IMR-90 (cell line): ENCODE data around the gene RPS2. TPM values are rescaled to one million over a fixed set of nuclear protein-coding genes. Genes with fewer than 3 reads are reported as not detected.

Source experiments
- ATAC-seq: fragments of 200-7000 bp; cut with Tn5 transposase; 2 replicates; pipeline ENCODE4 v1.9.1; 2020; ENCODE audit warnings: low read depth, mild to moderate bottlenecking, moderate library complexity
- BruUV-seq: library from RNA; stranded (reverse); fragments of 400-500 nt; replicated peaks from 2 replicates; lab custom pipeline; 2021; lab: Mats Ljungman, UMichigan
- CTCF ChIA-PET: fragments of 300-600 bp; formaldehyde crosslinking; extraction: SDS; loops from one replicate; lab custom pipeline; 2021; ENCODE audit warnings: antibody characterized with exemption; lab: Yijun Ruan, JAX
- POLR2A ChIA-PET: fragments of 300-600 bp; sonication (Branson Sonifier 250); formaldehyde crosslinking; loops from one replicate; lab custom pipeline; 2022; ENCODE audit warnings: antibody characterized with exemption; ENCODE audit not compliant: unreplicated experiment; lab: Charles Lee
- DNase-seq: peaks from one replicate; pipeline ENCODE4 v3.0.0; 2013
- H2AFZ ChIP-seq: replicated peaks from 2 replicates; pipeline ENCODE3; 2013; ENCODE audit warnings: low read length, mild to moderate bottlenecking; ENCODE audit not compliant: poor library complexity
- H2AK5ac ChIP-seq: 2 replicates; pipeline ENCODE4 v1.6.1; 2013; ENCODE audit warnings: low read depth, low read length, inconsistent platforms
- H2AK9ac ChIP-seq: replicated peaks from 2 replicates; pipeline ENCODE3; 2013; ENCODE audit warnings: mild to moderate bottlenecking, low read depth, low read length, moderate library complexity; ENCODE audit not compliant: poor library complexity
- H2BK120ac ChIP-seq: 2 replicates; pipeline ENCODE4 v1.6.1; 2013; ENCODE audit warnings: low read depth, low read length, inconsistent platforms
- H2BK15ac ChIP-seq: 3 replicates; pipeline ENCODE4 v1.6.1; 2013; ENCODE audit warnings: low read depth, low read length, inconsistent platforms
- H2BK20ac ChIP-seq: 2 replicates; pipeline ENCODE4 v1.6.1; 2013; ENCODE audit warnings: low read depth, mild to moderate bottlenecking, inconsistent platforms, low read length, moderate library complexity
- H2BK5ac ChIP-seq: 2 replicates; pipeline ENCODE4 v1.6.1; 2013; ENCODE audit warnings: mild to moderate bottlenecking, low read depth, low read length, inconsistent platforms; ENCODE audit not compliant: poor library complexity, severe bottlenecking
- H3K14ac ChIP-seq: replicated peaks from 2 replicates; pipeline ENCODE4 v1.6.1; 2013; ENCODE audit warnings: low read depth, low read length, inconsistent platforms
- H3K18ac ChIP-seq: 2 replicates; pipeline ENCODE4 v1.6.1; 2013; ENCODE audit warnings: low read depth, low read length, control low read depth
- H3K23ac ChIP-seq: 2 replicates; pipeline ENCODE4 v1.6.1; 2013; ENCODE audit warnings: low read depth, low read length, inconsistent platforms
- H3K27ac ChIP-seq: 2 replicates; pipeline ENCODE4 v1.5.1; 2013; ENCODE audit warnings: mild to moderate bottlenecking, control low read depth, low read length; ENCODE audit not compliant: insufficient read depth
- H3K27me3 ChIP-seq: 2 replicates; pipeline ENCODE4 v1.6.1; 2013; ENCODE audit warnings: low read length; ENCODE audit not compliant: control insufficient read depth, insufficient read depth
- H3K36me3 ChIP-seq: 2 replicates; pipeline ENCODE4 v1.6.1; 2013; ENCODE audit warnings: low read length, mixed read lengths; ENCODE audit not compliant: control insufficient read depth, insufficient read depth
- H3K4ac ChIP-seq: 2 replicates; pipeline ENCODE4 v1.6.1; 2013; ENCODE audit warnings: low read depth, low read length, inconsistent platforms
- H3K4me1 ChIP-seq: 2 replicates; pipeline ENCODE4 v1.6.1; 2013; ENCODE audit warnings: low read length, mixed read lengths; ENCODE audit not compliant: control insufficient read depth, insufficient read depth
- H3K4me2 ChIP-seq: 2 replicates; pipeline ENCODE4 v1.6.1; 2013; ENCODE audit warnings: low read depth, mild to moderate bottlenecking, control low read depth, low read length, moderate library complexity
- H3K4me3 ChIP-seq: 2 replicates; pipeline ENCODE4 v1.5.1; 2013; ENCODE audit warnings: low read depth, mild to moderate bottlenecking, control low read depth, low read length, moderate library complexity; ENCODE audit not compliant: insufficient read depth
- H3K56ac ChIP-seq: 2 replicates; pipeline ENCODE4 v1.6.1; 2013; ENCODE audit warnings: low read length, inconsistent platforms; ENCODE audit not compliant: insufficient read depth; ENCODE audit errors: extremely low read depth
- H3K79me1 ChIP-seq, 2 experiments: 2 replicates each; pipeline ENCODE4 v1.6.1; 2013; ENCODE audit warnings: low read length in 2 of 2, inconsistent platforms in 1 of 2, low read depth in 1 of 2
- H3K9ac ChIP-seq: 2 replicates; pipeline ENCODE4 v1.6.1; 2013; ENCODE audit warnings: low read depth, low read length, control low read depth
- H3K9me1 ChIP-seq: 2 replicates; pipeline ENCODE4 v1.6.1; 2013; ENCODE audit warnings: low read length, inconsistent platforms; ENCODE audit not compliant: insufficient read depth
- H3K9me3 ChIP-seq: 2 replicates; pipeline ENCODE4 v1.6.1; 2013; ENCODE audit warnings: low read length; ENCODE audit not compliant: control insufficient read depth, insufficient read depth
- H4K20me1 ChIP-seq: 2 replicates; pipeline ENCODE4 v1.6.1; 2013; ENCODE audit warnings: low read length, inconsistent platforms; ENCODE audit not compliant: insufficient read depth
- H4K5ac ChIP-seq: 2 replicates; pipeline ENCODE4 v1.6.1; 2013; ENCODE audit warnings: mild to moderate bottlenecking, low read depth, low read length, control low read depth
- H4K8ac ChIP-seq, 2 experiments: 2 replicates each; pipeline ENCODE4 v1.6.1; 2013; ENCODE audit warnings: low read depth in 2 of 2, low read length in 2 of 2, control low read depth in 1 of 2, inconsistent platforms in 1 of 2
- H4K91ac ChIP-seq: 2 replicates; pipeline ENCODE4 v1.6.1; 2013; ENCODE audit warnings: low read depth, low read length, inconsistent platforms; ENCODE audit not compliant: insufficient read depth
- BHLHE40 ChIP-seq: fragments of 150-350 bp; IDR thresholded peaks from 2 replicates; pipeline ENCODE4 v1.6.1; 2016; ENCODE audit warnings: mild to moderate bottlenecking, low read depth, low read length
- ELK1 ChIP-seq: fragments of 150-350 bp; IDR thresholded peaks from 2 replicates; pipeline ENCODE4 v1.6.1; 2016; ENCODE audit warnings: low read depth, mild to moderate bottlenecking, low read length, moderate library complexity, borderline replicate concordance
- MAZ ChIP-seq: IDR thresholded peaks from 2 replicates; pipeline ENCODE4 v1.6.1; 2012; ENCODE audit warnings: low read depth, mild to moderate bottlenecking, low read length, improper control_type of control experiment, moderate library complexity, borderline replicate concordance
- RCOR1 ChIP-seq: IDR thresholded peaks from 2 replicates; pipeline ENCODE4 v1.6.1; 2012; ENCODE audit warnings: mild to moderate bottlenecking, low read length, improper control_type of control experiment; ENCODE audit not compliant: insufficient replicate concordance
- WGBS, 2 experiments: methylation state at CpG; one replicate each; pipeline versions ENCODE4 v1.1.5 to v1.1.7; 2013; ENCODE audit warnings: missing lambda C conversion rate in 2 of 2; ENCODE audit not compliant: insufficient read length in 1 of 2; ENCODE audit errors: extremely low coverage in 2 of 2; 5-methylcytosine and 5-hydroxymethylcytosine counted together
- dilution Hi-C: fragments of 300-500 bp; cut with HindIII; formaldehyde crosslinking; loops from one replicate; pipeline ENCODE4 v1.14.3; 2018; ENCODE audit warnings: low sequenced_read_pairs; ENCODE audit not compliant: unreplicated experiment
- in situ Hi-C: fragments of 300-500 bp; cut with MboI; formaldehyde crosslinking; loops from 3 replicates; pipeline ENCODE4 v1.14.3; 2019; ENCODE audit warnings: low sequenced_read_pairs, inconsistent platforms, mixed read lengths
- intact Hi-C: fragments of 100-400 bp; cut with micrococcal nuclease; formaldehyde crosslinking; loops from 2 replicates; pipeline ENCODE4 v1.10.0; 2022
- microRNA-seq, 2 experiments: library from miRNA; stranded (forward) in 1 of 2; unstranded in 1 of 2; fragments of 10-50 nt in 1 of 2; fragments of <30 nt in 1 of 2; gene quantifications in 1 of 2; microRNA quantifications in 1 of 2; one replicate each; pipeline versions ENCODE3 to v1.1.0; 2013 to 2020; ENCODE audit not compliant: insufficient read depth in 1 of 2, insufficient read length in 1 of 2, unreplicated experiment in 1 of 2
- polyA plus RNA-seq, 3 experiments: library from polyadenylated mRNA; depleted of rRNA; stranded (reverse); fragments of >200 nt; gene quantifications; 2 replicates each; pipeline ENCODE4 v1.2.3, GENCODE V29; 2012; ENCODE audit warnings: low replicate concordance in 1 of 3
- small RNA-seq, 5 experiments: library from RNA; depleted of rRNA; stranded (forward); fragments of <200 nt; gene quantifications; one replicate each; pipeline ENCODE3, GENCODE V24; 2012
- total RNA-seq: library from RNA; depleted of rRNA; stranded (reverse); fragments of >200 nt; gene quantifications from 2 replicates; pipeline ENCODE4 v1.2.3, GENCODE V29; 2012; rRNA removed

RPS2 gene
- total and polyA plus RNA-seq, 2 of the 4 experiments (the other 2 are of a cell fraction) = 2,703 to 6,941 TPM

DNA sequence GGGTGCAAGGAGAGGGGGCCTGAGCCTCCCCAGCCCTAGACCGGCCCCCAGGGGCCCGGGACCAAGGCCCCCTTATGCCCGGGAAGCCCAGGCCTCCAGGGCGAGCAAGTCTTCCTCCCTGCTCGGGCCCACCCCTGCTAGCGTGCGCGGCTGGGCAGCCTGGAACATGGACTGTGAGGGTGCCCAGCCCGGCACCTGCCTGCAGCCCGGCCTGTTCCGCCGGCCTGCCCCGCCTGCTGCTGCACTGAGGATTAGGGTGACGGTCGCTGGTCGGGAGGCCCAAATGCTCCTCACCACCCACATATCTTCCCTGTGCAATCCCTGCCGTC, 52.4 kb downstream of the RPS2 start:
- no peaks in the 10 kb centered on the region for H3K36me3 ChIP-seq
- in situ Hi-C loops = no loop called here
- ChIA-PET POLR2A (no interaction called here), CTCF (no interaction called here)
- intact Hi-C loops = no loop called here
- no peak overlapping the region for H2AK9ac ChIP-seq
- H3K14ac ChIP-seq = no peak overlapping the region
- ATAC-seq (no peak), DNase-seq (no peak)
- no peak overlapping the region for H3K4me2 ChIP-seq
- H3K23ac ChIP-seq = no peak overlapping the region
- 60% methylated on average over 2 of the region's 17 CpGs; no CpG with 5 or more reads in 1 of the 2 experiments for WGBS, 2 experiments
- H3K4me1 ChIP-seq = no peaks in the 10 kb centered on the region
- no peaks in the 10 kb centered on the region for H3K9me1 ChIP-seq
- no peaks in the 10 kb centered on the region for H3K79me1 ChIP-seq
- no peak overlapping the region for H2AFZ ChIP-seq
- no peak overlapping the region for H3K56ac ChIP-seq
- no peak overlapping the region for H2BK120ac ChIP-seq
- no peak overlapping the region for H2BK15ac ChIP-seq
- no peak overlapping the region for H3K27ac ChIP-seq
- TF ChIP-seq MAZ (no peak), ELK1 (no peak), BHLHE40 (no peak), RCOR1 (no peak)
- H3K18ac ChIP-seq = no peak overlapping the region
- H3K4me3 ChIP-seq = no peak overlapping the region
- H2AK5ac ChIP-seq = no peak overlapping the region
- H3K9ac ChIP-seq = no peak overlapping the region
- H2BK20ac ChIP-seq = no peak overlapping the region
- BruUV-seq = no TSS peak
- dilution Hi-C loops = no loop called here
- no peak overlapping the region for H3K4ac ChIP-seq
- peaks cover 67% of the 10 kb centered on the region for H3K27me3 ChIP-seq
- no peaks in the 10 kb centered on the region for H4K20me1 ChIP-seq
- no peak overlapping the region for H4K91ac ChIP-seq
- no peak overlapping the region for H4K5ac ChIP-seq
- H4K8ac ChIP-seq = no peak overlapping the region
- H2BK5ac ChIP-seq = no peak overlapping the region
- H3K9me3 ChIP-seq = no peaks in the 10 kb centered on the region

Small RNA genes lying within 50 kb of the gene (microRNA-seq; reads per million reads assigned to microRNA genes)
- gene AC005363.2 (ENCODE audit: insufficient read depth, insufficient read length) (not detected), gene RN7SL219P (ENCODE audit: insufficient read depth, insufficient read length) (not detected), gene SNORA10 (ENCODE audit: insufficient read depth, insufficient read length) (not detected), gene SNORA64 (ENCODE audit: insufficient read depth, insufficient read length) (not detected)

Small RNA genes lying within 50 kb of the gene (small RNA-seq; reads per million reads assigned to genes)
- 0 to 0.41 (median 0) reads per million in 5 experiments for gene AC005363.2
- 0 reads per million in 5 experiments for gene RN7SL219P
- gene SNORA10 = 0 reads per million in 5 experiments
- gene SNORA64 = 0 reads per million in 5 experiments

Other genes with a start within 250 kb of the RPS2 start
- 12.7 and 15.3 TPM in 2 replicates for gene NME3, start 193.3 kb downstream of the RPS2 start, total RNA-seq
- 41.2 and 61.6 TPM in 2 replicates for gene NME3, start 193.3 kb downstream of the RPS2 start, polyA plus RNA-seq (2012; rRNA removed)
- gene EME2, start 192.0 kb downstream of the RPS2 start, total RNA-seq = 1.3 and 1.4 TPM in 2 replicates
- 9.6 and 11.1 TPM in 2 replicates for gene EME2, start 192.0 kb downstream of the RPS2 start, polyA plus RNA-seq (2012; rRNA removed)
- 68.5 and 73.3 TPM in 2 replicates for gene MRPS34, start 191.7 kb downstream of the RPS2 start, total RNA-seq
- 80.4 and 87.2 TPM in 2 replicates for gene MRPS34, start 191.7 kb downstream of the RPS2 start, polyA plus RNA-seq (2012; rRNA removed)
- 9.1 and 10.6 TPM in 2 replicates for gene SPSB3, start 182.3 kb downstream of the RPS2 start, total RNA-seq
- 30.8 and 34.0 TPM in 2 replicates for gene SPSB3, start 182.3 kb downstream of the RPS2 start, polyA plus RNA-seq (2012; rRNA removed)
- gene NUBP2, start 181.9 kb downstream of the RPS2 start, total RNA-seq = 51.1 and 131 TPM in 2 replicates
- gene NUBP2, start 181.9 kb downstream of the RPS2 start, polyA plus RNA-seq (2012; rRNA removed) = 62.6 and 75.9 TPM in 2 replicates
- gene IGFALS, start 171.1 kb downstream of the RPS2 start, total RNA-seq = not detected in 2 replicates
- gene IGFALS, start 171.1 kb downstream of the RPS2 start, polyA plus RNA-seq (2012; rRNA removed) = not detected in 2 replicates
- gene HAGH, start 138.0 kb downstream of the RPS2 start, total RNA-seq = 30.8 and 35.6 TPM in 2 replicates
- 52.2 and 58.6 TPM in 2 replicates for gene HAGH, start 138.0 kb downstream of the RPS2 start, polyA plus RNA-seq (2012; rRNA removed)
- 85.8 and 85.9 TPM in 2 replicates for gene FAHD1, start 137.6 kb downstream of the RPS2 start, total RNA-seq
- gene FAHD1, start 137.6 kb downstream of the RPS2 start, polyA plus RNA-seq (2012; rRNA removed) = 65.3 and 81.8 TPM in 2 replicates
- gene MEIOB, start 92.7 kb downstream of the RPS2 start, total RNA-seq = under 0.01 TPM in 1 of 2 replicates, not detected in the other
- gene MEIOB, start 92.7 kb downstream of the RPS2 start, polyA plus RNA-seq (2012; rRNA removed) = 0.14 TPM in 1 of 2 replicates, not detected in the other
- gene HS3ST6, start 46.4 kb downstream of the RPS2 start, total RNA-seq = not detected in 2 replicates
- gene HS3ST6, start 46.4 kb downstream of the RPS2 start, polyA plus RNA-seq (2012; rRNA removed) = not detected in 2 replicates
- gene MSRB1, start 21.6 kb downstream of the RPS2 start, total RNA-seq = 11.9 and 17.0 TPM in 2 replicates
- 32.3 and 35.1 TPM in 2 replicates for gene MSRB1, start 21.6 kb downstream of the RPS2 start, polyA plus RNA-seq (2012; rRNA removed)
- not detected in 2 replicates for gene RPL3L, start 10.1 kb downstream of the RPS2 start, total RNA-seq
- gene RPL3L, start 10.1 kb downstream of the RPS2 start, polyA plus RNA-seq (2012; rRNA removed) = not detected in 2 replicates
- gene NDUFB10, start 5.3 kb downstream of the RPS2 start, total RNA-seq = 189 and 194 TPM in 2 replicates
- gene NDUFB10, start 5.3 kb downstream of the RPS2 start, polyA plus RNA-seq (2012; rRNA removed) = 220 and 287 TPM in 2 replicates
- gene RNF151, start 2.0 kb upstream of the RPS2 start, total RNA-seq = not detected in 2 replicates
- gene RNF151, start 2.0 kb upstream of the RPS2 start, polyA plus RNA-seq (2012; rRNA removed) = not detected in 2 replicates
- 38.5 and 40.3 TPM in 2 replicates for gene TBL3, start 7.2 kb upstream of the RPS2 start, total RNA-seq
- gene TBL3, start 7.2 kb upstream of the RPS2 start, polyA plus RNA-seq (2012; rRNA removed) = 60.8 and 61.5 TPM in 2 replicates
- not detected in 2 replicates for gene NOXO1, start 16.6 kb upstream of the RPS2 start, total RNA-seq
- gene NOXO1, start 16.6 kb upstream of the RPS2 start, polyA plus RNA-seq (2012; rRNA removed) = 0.32 and 0.56 TPM in 2 replicates
- 6.8 and 8.6 TPM in 2 replicates for gene GFER, start 19.4 kb upstream of the RPS2 start, total RNA-seq
- 19.8 and 28.0 TPM in 2 replicates for gene GFER, start 19.4 kb upstream of the RPS2 start, polyA plus RNA-seq (2012; rRNA removed)
- 1.8 and 1.9 TPM in 2 replicates for gene SYNGR3, start 25.1 kb upstream of the RPS2 start, total RNA-seq
- gene SYNGR3, start 25.1 kb upstream of the RPS2 start, polyA plus RNA-seq (2012; rRNA removed) = 5.8 and 6.6 TPM in 2 replicates
- 3.4 and 4.4 TPM in 2 replicates for gene ZNF598, start 45.0 kb upstream of the RPS2 start, total RNA-seq
- 36.4 and 40.6 TPM in 2 replicates for gene ZNF598, start 45.0 kb upstream of the RPS2 start, polyA plus RNA-seq (2012; rRNA removed)
- 0.18 TPM in 1 of 2 replicates, not detected in the other for gene NPW, start 55.0 kb upstream of the RPS2 start, total RNA-seq
- gene NPW, start 55.0 kb upstream of the RPS2 start, polyA plus RNA-seq (2012; rRNA removed) = 2.0 and 3.7 TPM in 2 replicates
- gene NHERF2, start 62.1 kb upstream of the RPS2 start, total RNA-seq = 18.6 and 20.8 TPM in 2 replicates
- 77.8 and 96.6 TPM in 2 replicates for gene NHERF2, start 62.1 kb upstream of the RPS2 start, polyA plus RNA-seq (2012; rRNA removed)
- gene NTHL1, start 83.0 kb upstream of the RPS2 start, total RNA-seq = 22.8 and 28.1 TPM in 2 replicates
- gene NTHL1, start 83.0 kb upstream of the RPS2 start, polyA plus RNA-seq (2012; rRNA removed) = 28.0 and 33.3 TPM in 2 replicates
- 22.8 and 31.4 TPM in 2 replicates for gene TSC2, start 83.2 kb upstream of the RPS2 start, total RNA-seq
- gene TSC2, start 83.2 kb upstream of the RPS2 start, polyA plus RNA-seq (2012; rRNA removed) = 88.6 and 95.9 TPM in 2 replicates
- 7.9 and 15.6 TPM in 2 replicates for gene PKD1, start 171.1 kb upstream of the RPS2 start, total RNA-seq
- 97.3 and 118 TPM in 2 replicates for gene PKD1, start 171.1 kb upstream of the RPS2 start, polyA plus RNA-seq (2012; rRNA removed)
- 1.1 TPM in 2 replicates for gene RAB26, start 183.8 kb upstream of the RPS2 start, total RNA-seq
- 4.5 and 4.8 TPM in 2 replicates for gene RAB26, start 183.8 kb upstream of the RPS2 start, polyA plus RNA-seq (2012; rRNA removed)
- 26.4 and 29.6 TPM in 2 replicates for gene TRAF7, start 191.0 kb upstream of the RPS2 start, total RNA-seq
- gene TRAF7, start 191.0 kb upstream of the RPS2 start, polyA plus RNA-seq (2012; rRNA removed) = 52.6 and 55.1 TPM in 2 replicates
- not detected in 2 replicates for gene CASKIN1, start 231.8 kb upstream of the RPS2 start, total RNA-seq
- gene CASKIN1, start 231.8 kb upstream of the RPS2 start, polyA plus RNA-seq (2012; rRNA removed) = 0.05 and 0.06 TPM in 2 replicates
- 34.4 and 50.3 TPM in 2 replicates for gene MLST8, start 240.6 kb upstream of the RPS2 start, total RNA-seq
- 93.7 and 94.1 TPM in 2 replicates for gene MLST8, start 240.6 kb upstream of the RPS2 start, polyA plus RNA-seq (2012; rRNA removed)
- 0.18 and 0.28 TPM in 2 replicates for gene BRICD5, start 246.0 kb upstream of the RPS2 start, total RNA-seq
- gene BRICD5, start 246.0 kb upstream of the RPS2 start, polyA plus RNA-seq (2012; rRNA removed) = 0.94 and 1.5 TPM in 2 replicates